ENCODE results near the gene RYR1. TPM values are rescaled to one million over a fixed set of nuclear protein-coding genes. Genes with fewer than 3 reads are reported as not detected.
"Not testable (repeated sequence)": the region's sequence is repeated elsewhere in the genome, so short reads cannot be mapped to it uniquely, and the experiment has no call there.

RYR1 gene
- total RNA-seq, 4 donors from 2014 or later: 0.20 to 2.1 (median 1.4) TPM

- 50 to 70% methylated on average over 3 to 6 of the region's 6 CpGs for WGBS, 2 donors (ENCODE audit: low coverage in 1 of 2)
- Histone ChIP-seq H3K9me3 (no peaks in the 10 kb centered on the region), H3K4me1 (peaks cover 3 to 8% (median 6%) of the 10 kb centered on the region in 4 donors), H3K27me3 (no peaks in the 10 kb centered on the region), H3K27ac (no peak overlapping the region), H3K36me3 (no peaks in the 10 kb centered on the region), H3K4me3 (no peak overlapping the region)
- TF ChIP-seq CTCF (IDR thresholded peaks at IDR 0.05) (no peak), POLR2AphosphoS5 (IDR thresholded peaks at IDR 0.05) (no peak), EP300 (IDR thresholded peaks at IDR 0.05; ENCODE audit: low read depth) (no peak), POLR2A (IDR thresholded peaks at IDR 0.05) (no peak)
- in situ Hi-C loops (cut with MboI; ENCODE audit: low pct_ligation_motif_present in 1 of 4, low pct_unique_long_range_greater_than_20kb in 1 of 4, low sequenced_read_pairs in 3 of 4) (loop anchor here in 1 of 4 donors (25.0 kb wide), 1 partner anchor 619 kb away; the partner anchor contains the start of gene SYCN), intact Hi-C loops (cut with DNase I; ENCODE audit: low total_unique reads) (loop anchor here (1.0 kb wide), 1 partner anchor 17 kb away; no protein-coding TSS in a partner anchor)
- no peak for DNase-seq
Measured at GRCh38 chr19:38592940-38593339, 159.4 kb downstream of the RYR1 start.

- peak; percentile 52 for DNase-seq
- intact Hi-C loops (cut with DNase I; ENCODE audit: low total_unique reads): loop anchor here (5.0 kb wide), 1 partner anchor 139 kb away; no protein-coding TSS in a partner anchor
- Histone ChIP-seq H3K27ac (no peak overlapping the region), H3K4me1 (peaks cover 3 to 8% (median 6%) of the 10 kb centered on the region in 4 donors), H3K27me3 (no peaks in the 10 kb centered on the region), H3K36me3 (no peaks in the 10 kb centered on the region), H3K4me3 (peak overlapping the region in 1 of 4 donors; percentile 11), H3K9me3 (no peaks in the 10 kb centered on the region)
- WGBS, 2 donors (ENCODE audit: low coverage in 1 of 2): 17 to 42% methylated on average over 2 to 53 of the region's 55 CpGs
- TF ChIP-seq POLR2A (IDR thresholded peaks at IDR 0.05) (no peak), CTCF (IDR thresholded peaks at IDR 0.05) (no peak), EP300 (IDR thresholded peaks at IDR 0.05; ENCODE audit: low read depth) (no peak), POLR2AphosphoS5 (IDR thresholded peaks at IDR 0.05) (no peak)
- in situ Hi-C loops (cut with MboI; ENCODE audit: low pct_ligation_motif_present in 1 of 4, low pct_unique_long_range_greater_than_20kb in 1 of 4, low sequenced_read_pairs in 3 of 4): loop anchor here in 1 of 4 donors (25.0 kb wide), 1 partner anchor 616 kb away; the partner anchor contains the start of gene SYCN
Measured at GRCh38 chr19:38596057-38596981, 162.8 kb downstream of the RYR1 start.

GRCh38 chr19:38597075-38597474 lies 163.6 kb downstream of the RYR1 start:
- Histone ChIP-seq H3K4me3 (no peak overlapping the region), H3K27me3 (no peaks in the 10 kb centered on the region), H3K36me3 (no peaks in the 10 kb centered on the region), H3K4me1 (peaks cover 3 to 8% (median 6%) of the 10 kb centered on the region in 4 donors), H3K27ac (no peak overlapping the region), H3K9me3 (no peaks in the 10 kb centered on the region)
- 82% methylated on average over 11 of the region's 11 CpGs; no CpG with 5 or more reads in 1 of the 2 donors for WGBS, 2 donors (ENCODE audit: low coverage in 1 of 2)
- no peak for DNase-seq
- in situ Hi-C loops (cut with MboI; ENCODE audit: low pct_ligation_motif_present in 1 of 4, low pct_unique_long_range_greater_than_20kb in 1 of 4, low sequenced_read_pairs in 3 of 4) (loop anchor here in 1 of 4 donors (25.0 kb wide), 1 partner anchor 615 kb away; the partner anchor contains the start of gene SYCN), intact Hi-C loops (cut with DNase I; ENCODE audit: low total_unique reads) (loop anchor here (5.0 kb wide), 1 partner anchor 140 kb away; no protein-coding TSS in a partner anchor)
- no peak for TF ChIP-seq POLR2AphosphoS5 (IDR thresholded peaks at IDR 0.05)
- TF ChIP-seq CTCF (IDR thresholded peaks at IDR 0.05): no peak
- no peak for TF ChIP-seq POLR2A (IDR thresholded peaks at IDR 0.05)
- no peak for TF ChIP-seq EP300 (IDR thresholded peaks at IDR 0.05; ENCODE audit: low read depth)

- intact Hi-C loops (cut with DNase I; ENCODE audit: low total_unique reads): loop anchor here (5.0 kb wide), 1 partner anchor 142 kb away; no protein-coding TSS in a partner anchor
- Histone ChIP-seq H3K27me3 (no peaks in the 10 kb centered on the region), H3K4me1 (peaks cover 3 to 8% (median 6%) of the 10 kb centered on the region in 4 donors), H3K9me3 (no peaks in the 10 kb centered on the region), H3K4me3 (no peak overlapping the region), H3K36me3 (no peaks in the 10 kb centered on the region), H3K27ac (no peak overlapping the region)
- no peak for TF ChIP-seq POLR2AphosphoS5 (IDR thresholded peaks at IDR 0.05)
- TF ChIP-seq POLR2A (IDR thresholded peaks at IDR 0.05): no peak
- TF ChIP-seq CTCF (IDR thresholded peaks at IDR 0.05): no peak
- TF ChIP-seq EP300 (IDR thresholded peaks at IDR 0.05; ENCODE audit: low read depth): no peak
- no peak for DNase-seq
- 67 to 91% methylated on average over 3 to 11 of the region's 11 CpGs for WGBS, 2 donors (ENCODE audit: low coverage in 1 of 2)
- in situ Hi-C loops (cut with MboI; ENCODE audit: low pct_ligation_motif_present in 1 of 4, low pct_unique_long_range_greater_than_20kb in 1 of 4, low sequenced_read_pairs in 3 of 4): loop anchor here in 2 of 4 donors (25.0 kb wide), 2 partner anchors 187 to 613 kb away; partner anchors contain the start of genes FAM98C (in 1 of the 2) and SYCN (in 1 of the 2)
Measured at GRCh38 chr19:38599722-38600121, 166.2 kb downstream of the RYR1 start.

- H3K27me3 ChIP-seq; H3K4me1 ChIP-seq; DNase-seq; H3K27ac ChIP-seq; H3K4me3 ChIP-seq; H3K36me3 ChIP-seq; H3K9me3 ChIP-seq; intact Hi-C loops (cut with DNase I; ENCODE audit: low total_unique reads): not testable (repeated sequence)
- WGBS, 2 donors (ENCODE audit: low coverage in 1 of 2): 93 to 94% methylated on average over 5 of the region's 5 CpGs
- in situ Hi-C loops (cut with MboI; ENCODE audit: low pct_ligation_motif_present in 1 of 4, low pct_unique_long_range_greater_than_20kb in 1 of 4, low sequenced_read_pairs in 3 of 4): loop anchor here in 1 of 4 donors (25.0 kb wide), 1 partner anchor 191 kb away; the partner anchor contains the start of gene FAM98C
Measured at GRCh38 chr19:38602856-38603255, 169.4 kb downstream of the RYR1 start.

Measured in transverse colon (tissue), 4 donors.